ENCODE measurements around the gene MYZAP.

- no peak for TF ChIP-seq JUND (IDR thresholded peaks at IDR 0.05)
- TF ChIP-seq CTCF (IDR thresholded peaks at IDR 0.05; ENCODE audit: low read depth, low read length, missing input control), result no peak
- no peak for TF ChIP-seq EGR1 (IDR thresholded peaks at IDR 0.05; ENCODE audit: low read depth in 2 of 2)
- no peak for TF ChIP-seq SP1 (IDR thresholded peaks at IDR 0.05)
- no peak for TF ChIP-seq REST (IDR thresholded peaks at IDR 0.05)
- no peak for TF ChIP-seq YY1 (IDR thresholded peaks at IDR 0.05)
- TF ChIP-seq TAF1 (conservative IDR thresholded peaks at IDR 0.05), result no peak
- no peak for TF ChIP-seq GABPA (IDR thresholded peaks at IDR 0.05 in 1 of 2, conservative IDR thresholded peaks at IDR 0.05 in 1 of 2)
- TF ChIP-seq RAD21 (IDR thresholded peaks at IDR 0.05), result no peak
- no peak for TF ChIP-seq FOXA2 (IDR thresholded peaks at IDR 0.05)
- TF ChIP-seq ATF3 (IDR thresholded peaks at IDR 0.05), result no peak
- no peak for TF ChIP-seq RXRA (IDR thresholded peaks at IDR 0.05)
- TF ChIP-seq FOXA1 (IDR thresholded peaks at IDR 0.05), result no peak
- TF ChIP-seq MAX (IDR thresholded peaks at IDR 0.05), result no peak
These were observed 3.5 kb downstream of the MYZAP start for GRCh38 chr15:57595011-57595866.

All from liver (tissue), 3 donors.